HepG2 (cell line): ENCODE results near the gene TNFAIP3. TPM values are rescaled to one million over a fixed set of nuclear protein-coding genes. Genes with fewer than 3 reads are reported as not detected.

ENCODE experiments used
- AKNA ChIP-seq: sonication (generic); formaldehyde crosslinking; IDR thresholded peaks from 2 replicates; pipeline ENCODE4 v1.4.0; 2020; ENCODE audit warnings: missing genetic modification reagents, borderline replicate concordance
- ATF4 ChIP-seq, 2 experiments: fragments of 450-650 bp in 1 of 2; sonication (generic) in 1 of 2; formaldehyde crosslinking; IDR thresholded peaks; 2 replicates each; pipeline versions ENCODE4 v1.5.0 to v1.8.0; 2020 to 2022; ENCODE audit warnings: mild to moderate bottlenecking in 1 of 2, missing genetic modification reagents in 1 of 2
- EP300 ChIP-seq, 3 experiments: sonication (generic) in 1 of 3; formaldehyde crosslinking in 1 of 3; IDR thresholded peaks; 2 replicates each; pipeline versions ENCODE4 v1.5.1 to v1.6.1; 2011 to 2020; ENCODE audit warnings: low read depth in 2 of 3, low read length in 2 of 3, borderline replicate concordance in 1 of 3, improper control_type of control experiment in 1 of 3, mild to moderate bottlenecking in 1 of 3, missing genetic modification reagents in 1 of 3, moderate library complexity in 1 of 3
- FOXJ3 ChIP-seq: sonication (generic); formaldehyde crosslinking; IDR thresholded peaks from 2 replicates; pipeline ENCODE4 v1.4.0; 2020; ENCODE audit warnings: missing genetic modification reagents, mild to moderate bottlenecking, borderline replicate concordance
- KLF15 ChIP-seq: sonication (generic); formaldehyde crosslinking; IDR thresholded peaks from 2 replicates; pipeline ENCODE4 v1.8.1; 2023; ENCODE audit warnings: borderline replicate concordance, mild to moderate bottlenecking, inconsistent platforms, missing genetic modification reagents, mixed read lengths
- MAF1 ChIP-seq: sonication (generic); formaldehyde crosslinking; IDR thresholded peaks from 2 replicates; pipeline ENCODE4 v1.5.0; 2020; ENCODE audit warnings: missing genetic modification reagents, borderline replicate concordance
- PAXIP1 ChIP-seq: sonication (generic); formaldehyde crosslinking; conservative IDR thresholded peaks from 2 replicates; pipeline ENCODE4 v1.4.0; 2020; ENCODE audit warnings: mild to moderate bottlenecking, missing genetic modification reagents, moderate library complexity
- RBM39 ChIP-seq: fragments of 200-400 bp; formaldehyde crosslinking; IDR thresholded peaks from one replicate; pipeline ENCODE4 v1.6.1; 2018; ENCODE audit warnings: antibody characterized with exemption, mild to moderate bottlenecking, low read depth, low read length; ENCODE audit not compliant: poor library complexity, severe bottlenecking
- SIX4 ChIP-seq: sonication (generic); formaldehyde crosslinking; IDR thresholded peaks from 2 replicates; pipeline ENCODE4 v1.4.0; 2020; ENCODE audit warnings: missing genetic modification reagents
- ZNF232 ChIP-seq: sonication (generic); formaldehyde crosslinking; IDR thresholded peaks from 2 replicates; pipeline ENCODE4 v1.4.0; 2020; ENCODE audit warnings: missing genetic modification reagents, borderline replicate concordance
- ZNF253 ChIP-seq: sonication (generic); formaldehyde crosslinking; IDR thresholded peaks from 2 replicates; pipeline ENCODE4 v1.8.0; 2022; ENCODE audit warnings: mild to moderate bottlenecking, missing genetic modification reagents, borderline replicate concordance
- ZNF362 ChIP-seq: sonication (generic); formaldehyde crosslinking; IDR thresholded peaks from 2 replicates; pipeline ENCODE4 v1.4.0; 2020; ENCODE audit warnings: missing genetic modification reagents, mild to moderate bottlenecking, borderline replicate concordance
- ZNF557 ChIP-seq: sonication (generic); formaldehyde crosslinking; IDR thresholded peaks from 2 replicates; pipeline ENCODE4 v1.4.0; 2020; ENCODE audit warnings: missing genetic modification reagents
- ZNF569 ChIP-seq: sonication (generic); formaldehyde crosslinking; IDR thresholded peaks from 2 replicates; pipeline ENCODE4 v1.5.0; 2020; ENCODE audit warnings: mild to moderate bottlenecking, missing genetic modification reagents, moderate library complexity, borderline replicate concordance
- polyA plus RNA-seq, 8 experiments: library from polyadenylated mRNA; depleted of rRNA in 3 of 8; stranded (reverse) in 7 of 8; unstranded in 1 of 8; fragments of >200 nt; fragmentation: Illumina TruSeq in 4 of 8; extraction: Trizol in 4 of 8; gene quantifications; 2 replicates each; pipeline versions ENCODE4 v1.2.1 to v1.2.3, GENCODE V29; 2011 to 2016; ENCODE audit warnings: low read depth in 4 of 8, missing spikeins in 1 of 8, mixed read lengths in 1 of 8; ENCODE audit not compliant: insufficient read depth in 1 of 8
- total RNA-seq, 5 experiments: library from RNA; depleted of rRNA; stranded (reverse); fragments of >200 nt; fragmentation: Illumina TruSeq; extraction: Trizol; gene quantifications; 2 replicates each; pipeline ENCODE4 v1.2.3, GENCODE V29; 2016; ENCODE audit warnings: low read depth in 1 of 5

The TNFAIP3 gene
- total and polyA plus RNA-seq, 2 of the 13 experiments (the other 11 are each of a cell fraction or from before 2014, with no cell fraction given): 28.2 to 47.1 TPM

- TF ChIP-seq FOXJ3 (CRISPR knock-in tag) (peak; percentile 22; the same call in 1 of the 2 replicates), ATF4 (CRISPR knock-in tag; IDR thresholded peaks at IDR 0.05) (no peak), ZNF557 (CRISPR knock-in tag) (peak; percentile 66; the same call in 1 of the 2 replicates), RBM39 (no peak), ZNF362 (no peak), ZNF232 (CRISPR knock-in tag) (peak; percentile 82; the same call in 1 of the 2 replicates), PAXIP1 (0 out of 2 replicates have a peak, but pooled peaks have one; percentile 9), ZNF569 (CRISPR knock-in tag) (0 out of 2 replicates have a peak, but pooled peaks have one; percentile 0), ZNF253 (CRISPR knock-in tag) (peak; percentile 37; the same call in 1 of the 2 replicates), EP300 (IDR thresholded peaks at IDR 0.05; ENCODE audit: low read depth in 2 of 2, low read length in 2 of 2) (no peak), EP300 (CRISPR knock-in tag; IDR thresholded peaks at IDR 0.05; ENCODE audit: borderline replicate concordance) (0 out of 2 replicates have a peak, but pooled peaks have one; percentile 21), AKNA (CRISPR knock-in tag) (0 out of 2 replicates have a peak, but pooled peaks have one; percentile 52), SIX4 (CRISPR knock-in tag) (no peak), KLF15 (0 out of 2 replicates have a peak, but pooled peaks have one; percentile 18), MAF1 (CRISPR knock-in tag) (no peak)
Measured at GRCh38 chr6:137866200-137866913, 702 bp upstream of the TNFAIP3 start (continued).
